ENCODE data around the gene STAT3.

DNA sequence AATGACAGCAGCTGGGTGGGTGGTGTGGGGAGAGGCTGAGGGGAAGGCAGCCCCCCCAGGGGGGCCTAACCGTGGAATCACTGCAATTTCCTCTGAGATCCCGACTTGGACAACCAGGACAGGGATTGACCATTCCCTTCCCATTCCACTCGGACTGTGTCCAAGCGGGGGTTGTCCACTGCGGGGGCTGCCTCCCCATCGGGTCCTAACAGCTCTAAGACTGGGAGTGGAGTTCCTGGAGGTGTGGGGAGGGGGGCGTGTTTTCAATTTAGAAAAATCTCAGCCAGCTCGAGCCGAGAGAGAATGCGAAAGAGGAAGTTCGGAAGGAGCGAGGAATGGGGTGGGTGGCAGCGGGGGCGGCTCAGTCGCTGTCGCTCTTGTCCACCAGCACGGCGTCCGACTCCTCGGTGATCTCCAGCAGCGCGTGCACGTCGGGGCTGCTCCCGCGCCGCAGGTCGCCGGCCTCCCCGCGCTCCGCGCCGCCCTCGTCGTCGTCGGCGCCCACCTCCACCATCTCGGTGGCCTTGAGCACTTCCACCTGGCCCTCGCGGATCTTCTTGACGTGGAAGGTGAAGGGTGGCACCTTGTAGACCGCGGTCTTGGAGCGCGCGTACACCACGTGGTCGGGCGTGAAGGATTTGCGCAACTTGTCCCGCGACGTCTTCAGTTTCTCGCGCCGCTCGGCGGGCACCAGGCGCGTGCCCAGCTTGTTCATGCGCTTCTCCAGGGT is 16.2 kb upstream of the STAT3 start:
- TF ChIP-seq CTCF (IDR thresholded peaks at IDR 0.05; ENCODE audit: low read depth, low read length, poor library complexity, severe bottlenecking): no peak
- no peak for TF ChIP-seq EZH2phosphoT487 (IDR thresholded peaks at IDR 0.05; ENCODE audit: borderline replicate concordance, low read length)

Measured in DOHH2 (cell line).